ENCODE data around the gene SND1.

SND1 gene

DNA sequence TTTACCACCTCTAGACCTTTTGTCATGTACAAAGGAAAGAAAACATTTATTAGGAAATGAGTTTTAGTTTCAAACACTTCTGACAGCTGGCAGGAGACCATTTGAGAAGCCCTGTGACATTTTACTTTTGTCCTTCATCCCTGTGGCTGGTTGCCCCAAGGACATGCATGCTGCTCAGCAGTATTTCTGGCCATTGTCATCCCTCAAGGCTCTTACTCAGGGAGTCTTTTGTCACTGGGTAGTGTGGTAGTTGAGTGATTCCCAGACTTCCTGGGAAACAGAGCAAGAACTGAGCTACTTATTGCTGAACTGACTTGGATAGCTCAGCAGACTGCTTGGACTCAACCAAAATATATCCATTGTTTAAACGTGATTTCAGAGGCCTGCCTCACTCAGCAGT is 236.4 kb downstream of the SND1 start:
- H3K79me2 ChIP-seq (ENCODE audit: insufficient read depth, low read length): 0 out of 2 replicates have a peak, but pooled peaks cover 5% of the 10 kb centered on the region
- peaks cover 17% of the 10 kb centered on the region for H3K36me3 ChIP-seq (ENCODE audit: low read length)
- no peak overlapping the region for H3K27ac ChIP-seq (ENCODE audit: low read depth, low read length)
- H3K4me3 ChIP-seq (ENCODE audit: insufficient read depth, low read length, poor library complexity, severe bottlenecking): no peak overlapping the region
- H2AFZ ChIP-seq (ENCODE audit: low read depth, low read length, severe bottlenecking): no peak overlapping the region
- no peaks in the 10 kb centered on the region for H3K9me2 ChIP-seq (replicated peaks; ENCODE audit: insufficient read depth, low read length)
- H3F3A ChIP-seq (ENCODE audit: insufficient read depth): no peaks in the 10 kb centered on the region
- H3K4me2 ChIP-seq (ENCODE audit: low read depth, low read length, poor library complexity, severe bottlenecking): no peak overlapping the region
- no peaks in the 10 kb centered on the region for H3K27me3 ChIP-seq (ENCODE audit: low read length)
- H3K9ac ChIP-seq (ENCODE audit: low read length): no peak overlapping the region
- no peaks in the 10 kb centered on the region for H3K9me3 ChIP-seq (ENCODE audit: insufficient read depth, low read length)
- no peaks in the 10 kb centered on the region for H4K20me1 ChIP-seq (ENCODE audit: low read depth, low read length)
- no peak for TF ChIP-seq EZH2phosphoT487 (conservative IDR thresholded peaks at IDR 0.05; ENCODE audit: low read length)
- TF ChIP-seq, protein P1, sequence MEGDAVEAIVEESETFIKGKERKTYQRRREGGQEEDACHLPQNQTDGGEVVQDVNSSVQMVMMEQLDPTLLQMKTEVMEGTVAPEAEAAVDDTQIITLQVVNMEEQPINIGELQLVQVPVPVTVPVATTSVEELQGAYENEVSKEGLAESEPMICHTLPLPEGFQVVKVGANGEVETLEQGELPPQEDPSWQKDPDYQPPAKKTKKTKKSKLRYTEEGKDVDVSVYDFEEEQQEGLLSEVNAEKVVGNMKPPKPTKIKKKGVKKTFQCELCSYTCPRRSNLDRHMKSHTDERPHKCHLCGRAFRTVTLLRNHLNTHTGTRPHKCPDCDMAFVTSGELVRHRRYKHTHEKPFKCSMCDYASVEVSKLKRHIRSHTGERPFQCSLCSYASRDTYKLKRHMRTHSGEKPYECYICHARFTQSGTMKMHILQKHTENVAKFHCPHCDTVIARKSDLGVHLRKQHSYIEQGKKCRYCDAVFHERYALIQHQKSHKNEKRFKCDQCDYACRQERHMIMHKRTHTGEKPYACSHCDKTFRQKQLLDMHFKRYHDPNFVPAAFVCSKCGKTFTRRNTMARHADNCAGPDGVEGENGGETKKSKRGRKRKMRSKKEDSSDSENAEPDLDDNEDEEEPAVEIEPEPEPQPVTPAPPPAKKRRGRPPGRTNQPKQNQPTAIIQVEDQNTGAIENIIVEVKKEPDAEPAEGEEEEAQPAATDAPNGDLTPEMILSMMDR (IDR thresholded peaks at IDR 0.05; ENCODE audit: insufficient read depth, low read length, poor library complexity, severe bottlenecking): no peak

DNA sequence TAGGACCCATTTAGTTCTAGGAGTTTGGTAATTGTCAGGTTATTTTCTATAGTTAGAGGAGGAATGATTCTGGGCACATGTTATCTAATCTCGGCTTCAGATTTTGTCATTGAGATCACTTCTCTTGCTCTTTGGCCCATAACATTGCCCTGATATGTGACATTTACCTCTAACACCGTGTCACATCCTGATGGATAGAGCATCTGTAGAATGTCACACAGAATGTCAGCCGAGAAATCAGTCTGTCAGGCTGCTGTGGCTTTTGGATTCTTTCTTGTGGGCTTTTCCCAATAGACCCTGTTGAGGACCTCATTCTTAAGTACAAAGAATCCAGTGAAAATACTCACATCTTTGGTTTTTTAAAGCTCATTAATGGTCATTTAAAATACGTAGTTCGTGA is 236.8 kb downstream of the SND1 start:
- Histone ChIP-seq H3K79me2 (ENCODE audit: insufficient read depth, low read length) (0 out of 2 replicates have a peak, but pooled peaks cover 5% of the 10 kb centered on the region), H2AFZ (ENCODE audit: low read depth, low read length, severe bottlenecking) (no peak overlapping the region), H3K4me3 (ENCODE audit: insufficient read depth, low read length, poor library complexity, severe bottlenecking) (no peak overlapping the region), H3K9ac (ENCODE audit: low read length) (no peak overlapping the region), H3K27me3 (ENCODE audit: low read length) (no peaks in the 10 kb centered on the region), H3F3A (ENCODE audit: insufficient read depth) (no peaks in the 10 kb centered on the region), H3K36me3 (ENCODE audit: low read length) (peaks cover 17% of the 10 kb centered on the region), H3K9me3 (ENCODE audit: insufficient read depth, low read length) (no peaks in the 10 kb centered on the region), H3K9me2 (replicated peaks; ENCODE audit: insufficient read depth, low read length) (no peaks in the 10 kb centered on the region), H3K27ac (ENCODE audit: low read depth, low read length) (no peak overlapping the region), H4K20me1 (ENCODE audit: low read depth, low read length) (no peaks in the 10 kb centered on the region), H3K4me2 (ENCODE audit: low read depth, low read length, poor library complexity, severe bottlenecking) (no peak overlapping the region)
- TF ChIP-seq, protein P1 (IDR thresholded peaks at IDR 0.05; ENCODE audit: insufficient read depth, low read length, poor library complexity, severe bottlenecking): no peak

DNA sequence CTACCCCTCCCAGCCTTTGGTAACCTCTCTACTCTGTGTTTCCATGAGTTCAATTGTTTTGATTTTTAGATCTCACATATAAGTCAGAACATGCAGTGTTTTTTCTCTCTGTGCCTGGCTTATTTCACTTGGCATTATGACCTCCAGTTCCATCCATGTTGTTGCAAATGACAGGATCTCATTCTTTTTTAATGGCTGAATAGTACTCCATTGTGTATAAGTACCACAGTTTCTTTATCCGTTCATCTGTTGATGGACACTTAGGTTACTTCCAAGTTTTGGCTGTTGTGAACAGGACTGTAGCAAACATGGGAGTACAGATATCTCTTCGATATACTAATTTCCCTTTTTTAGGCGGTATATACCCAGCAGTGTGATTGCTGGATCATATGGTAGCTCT is 237.7 kb downstream of the SND1 start:
- Histone ChIP-seq H3K27me3 (ENCODE audit: low read length) (no peaks in the 10 kb centered on the region), H4K20me1 (ENCODE audit: low read depth, low read length) (no peaks in the 10 kb centered on the region), H3K27ac (ENCODE audit: low read depth, low read length) (no peak overlapping the region), H3K4me3 (ENCODE audit: insufficient read depth, low read length, poor library complexity, severe bottlenecking) (no peak overlapping the region), H2AFZ (ENCODE audit: low read depth, low read length, severe bottlenecking) (no peak overlapping the region), H3F3A (ENCODE audit: insufficient read depth) (no peaks in the 10 kb centered on the region), H3K36me3 (ENCODE audit: low read length) (peaks cover 17% of the 10 kb centered on the region), H3K9me2 (replicated peaks; ENCODE audit: insufficient read depth, low read length) (no peaks in the 10 kb centered on the region), H3K9ac (ENCODE audit: low read length) (no peak overlapping the region), H3K79me2 (ENCODE audit: insufficient read depth, low read length) (0 out of 2 replicates have a peak, but pooled peaks cover 5% of the 10 kb centered on the region), H3K4me2 (ENCODE audit: low read depth, low read length, poor library complexity, severe bottlenecking) (no peak overlapping the region), H3K9me3 (ENCODE audit: insufficient read depth, low read length) (no peaks in the 10 kb centered on the region)
- TF ChIP-seq EZH2phosphoT487 (conservative IDR thresholded peaks at IDR 0.05; ENCODE audit: low read length): no peak
- TF ChIP-seq, protein P1 (IDR thresholded peaks at IDR 0.05; ENCODE audit: insufficient read depth, low read length, poor library complexity, severe bottlenecking): no peak

All from SU-DHL-6 (cell line).